ENCODE data around the gene SSBP3.
"Not testable (repeated sequence)": the region's sequence is repeated elsewhere in the genome, so short reads cannot be mapped to it uniquely, and the experiment has no call there.

SSBP3 gene

DNA sequence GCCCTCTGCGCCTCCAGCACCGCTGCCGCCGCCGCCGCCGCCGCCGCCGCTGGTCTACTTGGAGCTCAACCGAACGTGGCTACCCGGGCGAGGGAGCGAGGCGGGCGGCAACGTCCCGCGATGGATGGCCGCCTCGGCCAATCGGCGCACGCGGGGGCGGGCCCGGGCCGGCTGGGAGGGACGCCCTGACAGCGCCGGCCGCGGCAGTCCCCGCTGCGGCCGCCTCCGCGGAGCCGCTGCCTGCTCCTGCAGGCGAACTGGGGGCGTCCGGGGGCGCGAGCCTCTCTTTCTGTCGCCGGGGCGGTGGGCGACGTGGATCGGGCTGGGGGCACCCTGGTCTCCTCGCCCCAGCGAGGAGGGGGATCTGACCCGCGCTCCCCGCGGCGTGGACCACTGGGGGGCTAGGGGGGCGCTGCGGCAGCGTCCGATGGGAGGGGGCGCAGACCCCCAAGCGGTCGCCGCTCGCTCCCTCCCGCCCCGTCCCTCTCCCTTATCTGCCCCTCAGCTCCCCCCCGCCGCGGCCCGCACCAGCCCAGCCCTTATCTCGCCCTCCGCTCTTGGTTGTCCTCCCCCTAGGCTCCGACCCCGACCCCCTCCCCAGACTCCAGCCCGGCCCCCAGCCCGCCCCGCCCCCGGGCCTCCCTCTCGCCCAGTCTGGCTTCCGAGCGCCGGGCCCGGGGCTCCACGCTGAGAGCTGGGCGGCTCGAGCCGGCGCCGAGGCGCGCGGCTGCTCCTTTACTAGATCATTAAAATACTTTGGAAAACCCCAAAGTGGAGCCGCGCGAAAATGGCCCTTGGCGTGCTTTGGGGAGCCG lies at the start of gene SSBP3:
TSS of gene SSBP3 (minus strand) at position 56 of the 815 bp plus-strand sequence.
- DNase-seq (ENCODE audit: low read depth in 3 of 3) = peak; percentile 77 to 89 (median 88)

DNA sequence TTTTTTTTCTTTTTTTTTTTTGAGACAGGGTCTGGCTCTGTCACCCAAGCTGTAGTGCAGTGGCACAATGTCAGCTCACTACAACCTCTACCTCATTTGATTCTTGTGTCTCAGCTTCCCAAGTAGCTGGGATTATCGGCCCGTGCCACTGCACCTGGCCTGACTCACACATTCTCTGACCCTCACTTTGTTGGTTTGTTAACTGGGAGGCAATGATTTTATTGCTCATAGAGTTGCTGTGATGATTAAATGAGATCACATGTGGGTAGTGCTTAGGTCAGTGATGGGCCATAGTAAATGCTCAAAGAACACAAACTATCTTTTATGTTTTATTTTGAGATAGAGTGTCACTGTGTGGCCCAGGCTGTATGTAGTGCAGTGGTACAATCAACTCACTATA lies 47.3 kb upstream of the SSBP3 start:
- DNase-seq (ENCODE audit: low read depth in 3 of 3) = no peak

DNA sequence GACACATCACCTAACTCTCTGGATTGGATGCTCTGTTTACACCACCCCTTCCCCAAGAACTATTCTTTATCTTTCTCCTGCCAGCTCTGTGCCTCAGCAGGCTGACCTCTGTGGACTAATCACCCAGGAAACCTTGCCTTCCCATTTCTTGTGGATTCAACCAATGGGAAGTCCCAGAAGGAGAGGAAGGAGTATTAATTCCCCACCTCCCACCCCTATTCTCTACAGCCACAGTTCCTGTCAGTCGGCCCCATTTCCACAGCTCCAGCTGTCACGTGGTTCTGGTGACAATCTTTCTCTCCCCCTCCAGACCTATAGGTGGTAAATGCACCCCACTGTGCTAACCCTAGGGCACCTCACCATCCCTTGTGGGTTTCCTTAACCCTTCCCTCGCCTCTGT lies 46.8 kb upstream of the SSBP3 start:
- no peak for DNase-seq (ENCODE audit: low read depth in 3 of 3)

DNA sequence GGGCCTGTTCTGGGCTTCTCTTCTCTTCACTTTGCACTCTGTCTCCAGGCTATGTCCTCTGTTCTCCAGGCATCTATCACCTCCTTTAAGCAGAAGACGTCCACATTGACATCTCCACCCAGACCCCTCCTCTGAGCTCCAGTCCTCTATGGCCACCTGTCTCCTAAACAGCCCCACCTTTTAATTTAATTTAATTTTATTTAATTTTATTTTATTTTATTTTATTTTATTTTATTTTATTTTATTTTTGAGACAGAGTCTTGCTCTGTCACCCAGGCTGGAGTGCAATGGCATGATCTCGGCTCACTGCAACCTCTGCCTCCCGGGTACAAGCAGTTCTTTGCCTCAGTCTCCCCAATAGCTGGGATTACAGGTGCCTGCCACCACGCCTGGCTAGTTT lies 43.2 kb upstream of the SSBP3 start:
- DNase-seq (ENCODE audit: low read depth in 3 of 3) = not testable (repeated sequence)

DNA sequence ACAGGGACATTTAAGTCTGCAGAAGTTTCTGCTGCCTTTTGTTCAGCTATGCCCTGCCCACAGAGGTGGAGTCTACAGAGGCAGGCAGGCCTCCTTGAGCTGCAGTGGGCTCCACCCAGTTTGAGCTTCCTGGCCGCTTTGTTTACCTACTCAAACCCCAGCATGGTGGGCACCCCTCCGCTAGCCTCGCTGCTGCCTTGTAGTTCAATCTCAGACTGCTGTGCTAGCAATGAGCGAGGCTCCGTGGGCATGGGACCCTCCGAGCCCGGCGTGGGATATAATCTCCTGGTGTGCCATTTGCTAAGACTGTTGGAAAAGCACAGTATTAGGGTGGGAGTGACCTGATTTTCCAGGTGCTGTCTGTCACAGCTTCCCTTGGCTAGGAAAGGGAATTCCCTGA lies 42.6 kb upstream of the SSBP3 start:
- DNase-seq (ENCODE audit: low read depth in 3 of 3) = not testable (repeated sequence)

DNA sequence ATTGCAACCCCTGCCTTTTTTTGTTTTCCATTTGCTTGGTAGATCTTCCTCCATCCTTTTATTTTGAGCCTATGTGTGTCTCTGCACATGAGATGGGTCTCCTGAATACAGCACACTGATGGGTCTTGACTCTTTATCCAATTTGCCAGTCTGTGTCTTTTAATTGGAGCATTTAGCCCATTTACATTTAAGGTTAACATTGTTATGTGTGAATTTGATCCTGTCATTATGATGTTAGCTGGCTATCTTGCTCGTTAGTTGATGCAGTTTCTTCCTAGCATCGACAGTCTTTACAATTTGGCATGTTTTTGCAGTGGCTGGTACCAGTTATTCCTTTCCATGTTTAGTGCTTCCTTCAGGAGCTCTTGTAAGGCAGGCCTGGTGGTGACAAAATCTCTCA lies 40.9 kb upstream of the SSBP3 start:
- not testable (repeated sequence) for DNase-seq (ENCODE audit: low read depth in 3 of 3)

DNA sequence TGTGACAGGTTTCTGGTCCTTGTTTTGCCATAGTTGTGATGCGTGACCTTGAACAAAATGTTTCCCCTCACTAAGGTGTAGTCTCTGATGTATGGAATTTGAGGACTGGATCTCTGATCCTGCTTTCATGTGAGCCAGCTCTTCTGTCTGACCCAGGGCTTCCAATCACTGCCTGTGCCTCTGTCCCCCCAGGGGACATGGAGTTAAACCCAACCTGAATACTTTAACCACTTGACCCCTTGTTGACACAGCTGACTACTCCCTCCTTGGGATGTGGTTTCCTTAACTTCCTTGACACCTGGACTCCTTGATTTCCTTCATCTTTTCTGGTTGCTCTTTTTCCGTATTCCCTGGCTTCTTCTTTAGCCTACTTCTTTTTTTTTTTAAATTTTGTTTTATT lies 36.0 kb upstream of the SSBP3 start:
- no peak for DNase-seq (ENCODE audit: low read depth in 3 of 3)

DNA sequence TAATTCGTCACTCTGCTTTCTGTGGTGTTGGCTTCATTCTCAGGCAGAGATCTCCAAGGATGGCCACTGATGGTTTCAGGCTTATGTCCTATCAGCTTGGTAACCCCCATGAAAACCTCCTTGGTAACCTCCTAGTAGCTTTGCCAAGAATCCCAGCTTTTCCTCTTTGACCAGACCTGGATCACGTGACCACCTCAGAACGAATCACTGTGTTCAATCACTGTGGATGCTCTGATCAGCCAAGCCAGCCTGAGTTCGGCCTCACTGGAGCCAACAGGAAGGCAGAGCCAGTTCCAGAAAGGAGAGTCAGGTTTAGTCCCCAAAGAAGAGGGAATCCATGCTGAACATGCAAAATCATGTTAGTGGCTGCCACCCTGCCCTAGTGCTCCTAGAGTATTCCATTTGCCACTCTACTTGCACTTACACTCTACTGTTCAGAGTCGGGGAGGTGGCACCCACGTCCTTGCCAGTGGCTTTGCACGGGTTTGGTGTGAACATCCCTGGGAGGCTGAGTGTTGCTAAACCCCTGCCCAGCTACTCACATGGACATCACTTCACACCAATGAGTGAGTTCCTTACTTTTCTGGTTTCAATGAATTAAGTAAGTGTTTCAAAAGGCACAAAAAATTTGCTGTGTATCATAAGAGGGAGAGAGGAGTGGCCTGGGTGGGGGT lies 33.5 kb upstream of the SSBP3 start:
- no peak for DNase-seq (ENCODE audit: low read depth in 3 of 3)

DNA sequence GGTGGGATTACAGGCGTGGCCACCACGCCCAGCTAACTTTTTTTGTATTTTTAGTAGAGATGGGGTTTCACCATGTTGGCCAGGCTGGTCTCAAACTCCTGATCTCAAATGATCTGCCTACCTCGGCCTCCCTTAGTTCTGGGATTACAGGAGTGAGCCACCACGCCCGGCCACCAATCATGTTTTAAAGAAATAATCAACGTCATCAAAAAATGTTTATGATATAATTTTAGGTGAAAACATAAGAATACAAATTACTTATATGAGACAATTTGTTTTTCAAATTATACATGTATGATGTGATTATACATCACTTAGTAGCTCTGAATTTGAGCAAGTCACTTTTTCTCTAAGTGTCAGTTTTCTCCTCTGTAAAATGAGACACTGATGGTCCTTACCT lies 31.6 kb upstream of the SSBP3 start:
- DNase-seq (ENCODE audit: low read depth in 3 of 3) = no peak

DNA sequence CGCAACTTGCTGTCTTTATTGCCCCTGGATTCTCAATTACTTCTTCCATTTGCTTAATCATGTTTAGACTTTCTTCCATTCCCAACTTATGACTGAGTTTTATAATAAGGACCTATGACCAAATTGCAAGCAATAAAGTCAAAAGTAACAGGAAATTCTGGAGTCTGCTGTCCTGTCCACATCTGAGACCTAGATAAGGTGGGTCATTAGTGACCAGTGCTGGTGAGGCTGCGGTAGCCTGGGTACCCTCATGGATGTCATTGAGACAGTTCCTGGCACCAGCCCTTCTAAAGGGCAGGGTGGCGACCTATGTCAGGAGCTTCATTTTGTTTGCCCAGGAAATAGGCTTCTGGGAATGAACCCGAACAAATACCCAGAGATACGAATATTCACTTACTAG lies 30.6 kb upstream of the SSBP3 start:
- no peak for DNase-seq (ENCODE audit: low read depth in 3 of 3)

DNA sequence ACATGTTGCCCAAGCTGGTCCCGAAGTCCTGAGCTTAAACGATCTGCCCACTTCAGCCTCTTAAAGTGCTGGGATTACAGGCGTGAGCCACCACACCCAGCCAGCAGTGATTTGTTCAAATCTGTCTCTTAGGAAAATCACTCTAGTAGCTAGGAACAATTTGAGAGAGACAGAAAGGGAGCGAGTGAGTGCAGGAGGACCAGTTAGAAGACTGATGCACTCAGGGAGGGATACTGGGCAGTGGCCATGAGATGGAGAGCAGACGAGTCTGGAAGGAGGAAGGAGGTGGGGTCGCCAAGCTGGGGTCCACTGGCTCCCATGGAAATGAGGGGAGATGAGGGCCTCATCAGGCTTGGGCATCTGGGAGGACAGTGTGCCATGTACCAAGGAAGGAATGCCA lies 23.6 kb upstream of the SSBP3 start:
- DNase-seq (ENCODE audit: low read depth in 3 of 3) = no peak

DNA sequence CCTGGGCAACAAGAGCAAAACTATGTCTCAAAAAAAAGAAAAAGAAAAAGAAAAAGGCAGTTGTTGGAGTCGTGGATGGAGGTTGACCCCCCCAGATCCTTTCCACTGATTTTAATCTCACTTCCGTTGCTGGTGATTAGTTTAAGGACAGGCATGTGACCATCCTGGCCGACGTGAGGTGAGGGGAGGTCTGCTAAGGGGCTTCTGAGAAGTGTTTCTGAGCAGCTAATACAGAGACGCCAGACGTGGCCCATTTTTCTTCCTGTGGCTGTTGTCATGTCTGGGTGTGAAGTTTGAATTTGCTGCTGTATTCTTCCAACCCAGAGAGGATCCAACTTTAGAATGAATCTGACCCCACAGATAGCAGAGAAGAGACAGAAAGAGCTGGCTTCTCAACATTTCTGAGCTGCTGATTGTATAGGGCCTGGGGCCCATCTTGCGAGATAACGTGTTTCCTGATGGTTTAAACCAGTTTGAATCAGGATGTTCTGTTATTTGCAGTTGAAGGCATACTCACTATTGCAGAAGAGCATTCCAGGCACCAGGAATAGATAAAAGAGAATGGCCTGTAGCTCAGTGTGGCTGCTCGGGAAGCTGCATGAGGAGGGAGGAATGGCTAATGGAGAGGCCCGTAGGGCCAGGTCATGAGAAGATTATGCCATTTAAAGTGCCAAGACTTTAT lies 22.8 kb upstream of the SSBP3 start:
- DNase-seq (ENCODE audit: low read depth in 3 of 3) = no peak

DNA sequence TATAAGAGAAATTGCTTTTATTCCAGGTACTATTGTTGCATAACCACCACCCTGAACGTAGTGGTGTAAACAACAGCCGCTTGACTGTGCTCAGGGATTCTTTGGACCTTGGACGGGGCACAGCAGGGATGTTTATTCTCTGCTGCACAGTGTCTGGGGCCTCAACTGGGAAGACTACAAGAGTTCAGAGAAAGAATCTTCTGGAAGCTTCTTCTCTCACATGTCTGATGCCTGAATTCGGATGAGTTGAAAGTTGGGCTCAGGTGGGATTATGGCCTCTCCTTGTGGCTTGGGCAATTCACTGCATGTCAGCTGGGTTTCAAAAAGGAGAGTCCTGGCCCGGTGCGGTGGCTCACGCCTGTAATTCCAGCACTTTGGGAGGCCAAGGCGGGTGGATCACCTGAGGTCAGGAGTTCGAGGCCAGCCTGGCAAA lies 19.0 kb upstream of the SSBP3 start:
- DNase-seq (ENCODE audit: low read depth in 3 of 3) = no peak

DNA sequence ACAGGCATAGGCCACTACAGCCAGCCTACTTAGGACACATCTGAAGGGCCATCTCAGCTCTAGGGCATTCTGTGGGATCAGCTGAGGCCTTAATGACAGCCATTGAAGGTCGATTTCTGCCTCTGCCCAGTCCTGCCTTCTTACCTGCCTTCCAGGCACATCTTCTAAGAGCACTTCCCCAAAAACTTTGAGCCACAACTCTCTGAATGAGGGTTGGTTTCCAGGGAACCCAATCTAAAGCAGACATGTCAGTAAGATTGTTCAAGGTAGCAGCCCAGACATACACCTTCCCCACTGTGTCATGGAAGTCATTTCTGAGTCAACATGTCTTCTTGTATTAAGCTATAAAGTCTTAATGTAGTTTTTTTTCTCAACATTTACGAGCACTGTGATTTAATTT lies 18.2 kb upstream of the SSBP3 start:
- no peak for DNase-seq (ENCODE audit: low read depth in 3 of 3)

DNA sequence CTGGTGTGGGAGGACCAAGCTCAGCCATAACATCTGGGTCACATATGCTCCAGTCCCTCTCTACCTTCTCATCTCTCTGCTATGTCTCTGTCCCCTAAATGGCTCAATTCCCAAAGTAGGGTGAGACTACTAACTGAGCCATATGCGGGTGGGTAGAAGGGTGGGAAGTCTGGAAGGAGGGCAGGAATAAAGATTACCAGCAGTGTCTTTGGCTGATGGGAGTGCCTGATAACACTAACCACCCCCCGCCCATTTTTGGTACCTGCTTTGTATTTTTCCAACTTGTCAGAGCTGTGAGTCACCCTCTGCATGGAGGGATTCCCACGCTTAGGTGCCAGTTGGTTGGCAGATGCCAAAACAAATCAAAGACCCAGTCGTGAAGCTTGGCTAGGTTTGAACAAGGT lies 14.9 kb upstream of the SSBP3 start:
- DNase-seq (ENCODE audit: low read depth in 3 of 3) = no peak

DNA sequence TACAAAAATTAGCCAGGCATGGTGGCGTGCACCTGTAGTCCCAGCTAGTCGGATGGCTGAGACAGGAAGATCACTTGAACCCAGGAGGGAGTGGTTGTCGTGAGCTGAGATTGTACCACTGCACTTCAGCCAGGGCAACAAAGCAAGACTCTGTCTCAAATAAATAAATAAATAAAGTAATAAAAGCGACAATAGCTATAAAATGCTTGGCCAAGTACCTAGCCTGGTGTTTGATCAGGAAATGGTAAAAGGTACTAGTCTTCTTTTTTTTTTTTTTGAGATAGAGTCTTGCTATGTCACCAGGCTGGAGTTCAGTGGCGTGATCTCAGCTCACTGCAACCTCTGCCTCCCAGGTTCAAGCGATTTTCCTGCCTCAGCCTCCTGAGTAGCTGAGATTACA lies 12.4 kb upstream of the SSBP3 start:
- not testable (repeated sequence) for DNase-seq (ENCODE audit: low read depth in 3 of 3)

DNA sequence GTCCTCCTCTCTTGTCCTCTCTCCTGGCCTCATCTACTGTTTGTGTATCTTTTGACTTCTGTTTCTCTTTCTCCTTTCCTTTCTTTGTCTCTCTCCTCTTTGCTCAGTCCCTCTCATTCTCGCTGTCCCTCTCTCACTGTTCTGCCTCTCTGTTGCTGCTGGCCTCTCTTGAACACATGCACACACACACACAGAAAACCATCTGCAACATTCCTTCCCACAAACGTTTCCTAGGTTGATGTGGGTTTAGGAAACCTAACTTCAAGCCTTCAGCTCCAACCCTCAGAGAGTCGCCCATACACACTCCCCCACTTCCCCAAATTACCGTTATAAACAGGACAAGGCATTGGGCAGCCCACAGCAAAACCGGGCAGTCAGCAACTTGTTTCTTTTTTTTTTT lies 10.9 kb upstream of the SSBP3 start:
- DNase-seq (ENCODE audit: low read depth in 3 of 3) = no peak

DNA sequence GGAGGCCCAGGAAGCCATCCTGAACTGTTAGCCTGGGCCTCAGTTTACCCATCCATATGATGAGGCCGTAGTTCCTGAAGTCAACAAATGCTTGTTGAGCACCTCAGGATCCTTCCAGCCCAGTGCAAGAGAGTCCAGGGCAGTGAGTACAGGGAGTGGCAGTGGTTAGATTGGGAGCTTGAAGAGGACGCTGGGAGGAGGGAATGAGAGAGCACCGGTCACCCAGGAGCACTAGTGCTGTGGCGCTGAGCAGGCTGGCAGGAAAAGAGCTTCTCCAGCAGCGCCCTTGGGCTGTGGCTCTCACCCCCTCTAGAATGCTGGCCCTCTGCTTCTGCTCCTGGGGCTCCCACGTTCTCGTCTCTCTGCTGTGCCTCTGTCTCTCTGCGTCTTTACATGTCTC lies 10.2 kb upstream of the SSBP3 start:
- DNase-seq (ENCODE audit: low read depth in 3 of 3) = no peak

DNA sequence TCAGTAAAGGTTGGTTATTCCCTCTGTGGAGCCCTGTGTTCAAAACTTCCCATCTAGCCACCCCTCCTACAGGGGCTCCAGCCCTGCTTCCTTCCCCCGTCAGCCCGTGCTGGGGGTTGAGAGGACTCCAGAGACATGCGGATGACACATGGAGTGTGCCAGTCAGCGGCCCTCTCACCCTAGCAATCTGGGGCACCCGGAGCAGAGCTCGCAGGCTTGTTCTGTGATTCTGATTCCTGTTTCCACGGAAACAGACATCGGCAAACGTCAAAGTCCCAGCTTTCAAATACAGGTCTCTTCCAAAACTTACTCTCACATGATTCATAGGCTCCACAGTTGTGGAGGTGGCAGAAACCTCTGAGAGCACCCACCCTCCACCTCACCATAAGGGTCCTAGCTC lies 9.8 kb upstream of the SSBP3 start:
- no peak for DNase-seq (ENCODE audit: low read depth in 3 of 3)

DNA sequence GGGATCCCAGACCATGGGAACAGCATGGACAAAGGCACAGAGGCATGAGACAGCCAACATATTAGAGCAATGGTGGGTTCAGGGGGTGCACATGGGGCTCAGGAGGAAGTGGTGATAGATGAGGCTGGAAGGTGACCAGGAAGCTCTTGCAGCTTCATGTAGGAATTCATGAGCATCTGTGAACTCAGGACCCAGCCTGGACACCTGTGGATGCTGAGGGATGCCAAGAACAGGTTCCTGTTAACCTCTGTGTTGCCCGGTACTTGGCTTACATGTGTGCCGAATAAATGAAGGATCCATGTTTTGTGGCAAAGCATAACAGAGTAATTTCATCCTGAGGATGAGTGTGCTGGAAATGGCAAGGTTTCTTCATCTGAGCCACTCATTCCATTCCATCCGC lies 9.3 kb upstream of the SSBP3 start:
- DNase-seq (ENCODE audit: low read depth in 3 of 3) = no peak

DNA sequence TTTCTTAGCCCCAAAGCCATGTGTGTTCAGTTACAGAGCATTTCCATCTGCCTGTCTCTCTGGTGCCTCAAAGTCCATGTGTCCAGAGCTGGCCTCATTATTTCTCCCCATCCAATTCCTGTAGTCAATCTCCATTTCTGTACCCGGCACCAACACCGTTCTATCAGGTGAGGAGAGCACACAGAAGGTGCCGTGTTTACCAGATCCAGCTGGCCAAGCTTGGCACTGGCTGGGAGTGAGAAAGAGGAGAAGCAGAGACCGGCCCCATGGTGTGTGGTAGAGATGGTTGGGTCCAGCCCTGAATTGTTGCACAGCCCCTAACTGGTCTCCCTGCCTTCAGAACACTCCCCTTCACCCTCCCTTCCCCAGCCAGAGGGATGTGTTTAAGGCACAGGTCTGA lies 7.5 kb upstream of the SSBP3 start:
- no peak for DNase-seq (ENCODE audit: low read depth in 3 of 3)

DNA sequence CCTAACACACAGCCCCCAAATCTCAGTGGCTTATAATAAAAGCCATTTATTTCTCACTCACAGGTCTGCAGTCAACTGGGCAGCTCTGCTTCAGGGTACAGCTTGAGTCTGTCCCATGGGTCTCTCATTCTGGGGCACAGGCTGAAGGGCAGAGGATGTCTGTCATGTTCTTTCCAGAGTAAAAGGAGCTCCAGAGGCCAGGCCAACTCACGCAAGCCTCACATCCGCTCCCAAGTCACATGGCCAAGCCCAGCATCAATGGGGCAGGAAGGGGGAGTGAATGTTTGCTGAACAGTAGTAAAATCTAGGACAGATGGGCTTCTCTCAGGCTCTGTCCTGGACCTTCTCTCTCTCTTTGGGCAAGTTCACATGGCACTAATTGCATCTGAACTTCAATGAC lies 7.1 kb upstream of the SSBP3 start:
- DNase-seq (ENCODE audit: low read depth in 3 of 3) = no peak

DNA sequence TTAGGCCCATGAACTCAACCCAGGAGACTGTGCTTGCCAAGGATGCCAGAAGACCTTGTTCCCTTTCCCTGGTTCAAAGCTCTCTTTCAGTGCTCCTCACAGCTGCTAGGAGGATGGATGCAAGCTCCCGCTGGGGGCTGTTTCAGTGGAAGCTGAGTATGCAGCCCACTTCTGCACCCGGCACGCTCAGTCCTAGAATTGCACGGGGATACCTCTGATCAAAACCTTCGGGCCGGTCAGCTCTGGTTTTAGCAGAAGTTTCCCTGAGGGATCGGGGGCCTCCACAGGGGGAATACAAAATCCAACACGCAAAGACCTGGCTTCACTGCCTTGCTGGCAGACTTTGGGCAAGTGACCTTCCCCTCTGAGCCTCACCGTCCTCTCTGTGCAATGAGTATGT lies 4.2 kb upstream of the SSBP3 start:
- DNase-seq (ENCODE audit: low read depth in 3 of 3) = no peak

Data from stimulated activated CD4-positive, alpha-beta T cell treated with anti-CD3 and anti-CD28 coated beads, TNF-alpha, amount 100 ng/mL, for 24 hours (primary cell).